ENCODE data around the gene SMYD3. TPM values are rescaled to one million over a fixed set of nuclear protein-coding genes. Genes with fewer than 3 reads are reported as not detected.
A peak's percentile ranks its signal among the peaks of the same experiment; 100 is the strongest.

SMYD3 gene
- total RNA-seq, 1 donor from 2014 or later, result 35.4 TPM

GRCh38 chr1:246189126-246189525 lies 318.0 kb downstream of the SMYD3 start:
- TF ChIP-seq CTCF (IDR thresholded peaks at IDR 0.05; ENCODE audit: partially characterized antibody, unreplicated experiment), result no peak
- H3K4me3 Mint-ChIP-seq (ENCODE audit: unreplicated experiment), result no peak overlapping the region
- H3K36me3 Mint-ChIP-seq (ENCODE audit: unreplicated experiment), result no peaks in the 10 kb centered on the region
- no peaks in the 10 kb centered on the region for H3K9me3 Mint-ChIP-seq (ENCODE audit: unreplicated experiment)
- no peaks in the 10 kb centered on the region for H3K4me1 Mint-ChIP-seq (ENCODE audit: low read depth, unreplicated experiment)
- DNase-seq, result no peak
- H3K27me3 Mint-ChIP-seq (ENCODE audit: unreplicated experiment), result no peaks in the 10 kb centered on the region
- no peak overlapping the region for H3K27ac Mint-ChIP-seq (ENCODE audit: unreplicated experiment)

GRCh38 chr1:246187834-246188372 lies 319.2 kb downstream of the SMYD3 start:
- Mint-ChIP-seq H3K4me3 (ENCODE audit: unreplicated experiment) (no peak overlapping the region), H3K9me3 (ENCODE audit: unreplicated experiment) (no peaks in the 10 kb centered on the region), H3K27me3 (ENCODE audit: unreplicated experiment) (no peaks in the 10 kb centered on the region), H3K36me3 (ENCODE audit: unreplicated experiment) (no peaks in the 10 kb centered on the region), H3K27ac (ENCODE audit: unreplicated experiment) (no peak overlapping the region), H3K4me1 (ENCODE audit: low read depth, unreplicated experiment) (peaks cover 11% of the 10 kb centered on the region)
- no peak for DNase-seq
- TF ChIP-seq CTCF (IDR thresholded peaks at IDR 0.05; ENCODE audit: partially characterized antibody, unreplicated experiment), result no peak

GRCh38 chr1:246184503-246184902 lies 322.6 kb downstream of the SMYD3 start:
- H3K9me3 Mint-ChIP-seq (ENCODE audit: unreplicated experiment), result peaks cover 2% of the 10 kb centered on the region
- no peaks in the 10 kb centered on the region for H3K27me3 Mint-ChIP-seq (ENCODE audit: unreplicated experiment)
- no peak overlapping the region for H3K4me3 Mint-ChIP-seq (ENCODE audit: unreplicated experiment)
- peaks cover 38% of the 10 kb centered on the region for H3K4me1 Mint-ChIP-seq (ENCODE audit: low read depth, unreplicated experiment)
- H3K27ac Mint-ChIP-seq (ENCODE audit: unreplicated experiment), result no peak overlapping the region
- no peak for DNase-seq
- TF ChIP-seq CTCF (IDR thresholded peaks at IDR 0.05; ENCODE audit: partially characterized antibody, unreplicated experiment), result no peak
- no peaks in the 10 kb centered on the region for H3K36me3 Mint-ChIP-seq (ENCODE audit: unreplicated experiment)

GRCh38 chr1:246182149-246182851 lies 324.8 kb downstream of the SMYD3 start:
- H3K9me3 Mint-ChIP-seq (ENCODE audit: unreplicated experiment), result peaks cover 5% of the 10 kb centered on the region
- no peaks in the 10 kb centered on the region for H3K36me3 Mint-ChIP-seq (ENCODE audit: unreplicated experiment)
- peak overlapping the region; percentile 1 for H3K4me3 Mint-ChIP-seq (ENCODE audit: unreplicated experiment)
- H3K27me3 Mint-ChIP-seq (ENCODE audit: unreplicated experiment), result peaks cover 3% of the 10 kb centered on the region
- H3K4me1 Mint-ChIP-seq (ENCODE audit: low read depth, unreplicated experiment), result peaks cover 58% of the 10 kb centered on the region
- DNase-seq, result no peak
- peak overlapping the region; percentile 31 for H3K27ac Mint-ChIP-seq (ENCODE audit: unreplicated experiment)
- TF ChIP-seq CTCF (IDR thresholded peaks at IDR 0.05; ENCODE audit: partially characterized antibody, unreplicated experiment), result no peak

GRCh38 chr1:246181241-246181640 lies 325.8 kb downstream of the SMYD3 start:
- H3K27me3 Mint-ChIP-seq (ENCODE audit: unreplicated experiment), result peaks cover 3% of the 10 kb centered on the region
- peak overlapping the region; percentile 53 for H3K4me3 Mint-ChIP-seq (ENCODE audit: unreplicated experiment)
- H3K9me3 Mint-ChIP-seq (ENCODE audit: unreplicated experiment), result peaks cover 5% of the 10 kb centered on the region
- peak overlapping the region; percentile 88 for H3K27ac Mint-ChIP-seq (ENCODE audit: unreplicated experiment)
- H3K36me3 Mint-ChIP-seq (ENCODE audit: unreplicated experiment), result no peaks in the 10 kb centered on the region
- no peak for TF ChIP-seq CTCF (IDR thresholded peaks at IDR 0.05; ENCODE audit: partially characterized antibody, unreplicated experiment)
- DNase-seq, result no peak
- peaks cover 61% of the 10 kb centered on the region for H3K4me1 Mint-ChIP-seq (ENCODE audit: low read depth, unreplicated experiment)
